ENCODE measurements around the gene PCSK1. TPM values are rescaled to one million over a fixed set of nuclear protein-coding genes. Genes with fewer than 3 reads are reported as not detected.

Gene PCSK1
- total and polyA plus RNA-seq, 2 donors (not counting 3 experiments of a cell fraction or from before 2014, with no cell fraction given) = 0.95 to 8.7 TPM

- BruUV-seq (replicated peaks) = no TSS peak
- no peaks in the 10 kb centered on the region for H3K36me3 ChIP-seq (ENCODE audit: control insufficient read depth in 2 of 2, extremely low read depth in 1 of 2, insufficient read depth in 2 of 2, low read length in 2 of 2)
- H3K79me2 ChIP-seq (ENCODE audit: control insufficient read depth, insufficient read depth, low read length) = no peaks in the 10 kb centered on the region
- H3K27ac ChIP-seq (ENCODE audit: insufficient read depth, low read depth, low read length) = no peak overlapping the region
- DNase-seq (ENCODE audit: low read depth, low spot score) (peak; percentile 75), FAIRE-seq (peak; percentile 78)
- dilution Hi-C loops (cut with MboI; ENCODE audit: extremely low pct_ligation_motif_present, low sequenced_read_pairs) (no loop called here), intact Hi-C loops (cut with micrococcal nuclease) (loop anchor here (1.0 to 2.0 kb wide), 4 partner anchors 25 to 167 kb away; no protein-coding TSS in a partner anchor)
- H3K9me1 ChIP-seq (replicated peaks; ENCODE audit: control insufficient read depth, extremely low read depth, insufficient read depth, low read length) = no peaks in the 10 kb centered on the region
- ChIA-PET POLR2A (interaction anchor here (0.7 kb wide), 1 partner anchor 50 kb away, joined by 3 read pairs; no protein-coding TSS in a partner anchor), CTCF (interaction anchor here (0.6 to 2.5 kb wide), 22 partner anchors 8 to 541 kb away, joined by 3 to 20 read pairs (median 4); no protein-coding TSS in a partner anchor)
- H4K20me1 ChIP-seq (replicated peaks; ENCODE audit: control insufficient read depth, extremely low read depth, insufficient read depth, low read length) = no peaks in the 10 kb centered on the region
- no peak overlapping the region for H3K4me3 ChIP-seq (replicated peaks in 1 of 3; ENCODE audit: insufficient read depth in 1 of 3, low read depth in 1 of 3, low read length in 3 of 3)
- peak overlapping the region; percentile 29 for H3K4me2 ChIP-seq (ENCODE audit: insufficient read depth, low read length)
- no peak for TF ChIP-seq EZH2 (IDR thresholded peaks at IDR 0.05; ENCODE audit: borderline replicate concordance, low read depth, low read length, severe bottlenecking)
- no peak for TF ChIP-seq MYC (IDR thresholded peaks at IDR 0.05; ENCODE audit: low read depth, low read length)
- TF ChIP-seq CTCF (IDR thresholded peaks at IDR 0.05; ENCODE audit: extremely low read depth in 1 of 2, insufficient read depth in 1 of 2, low read depth in 1 of 2, low read length in 2 of 2) = peak in 1 of 2 donors; percentile 10
- no peak for TF ChIP-seq GATA2 (IDR thresholded peaks at IDR 0.05; ENCODE audit: insufficient read depth, insufficient read length, low read depth, low read length)
- no peak for TF ChIP-seq FOS (IDR thresholded peaks at IDR 0.05; ENCODE audit: borderline replicate concordance, insufficient read depth, low read length)
- no peak for TF ChIP-seq MAX (IDR thresholded peaks at IDR 0.05; ENCODE audit: insufficient read depth, insufficient read length)
- TF ChIP-seq POLR2A (IDR thresholded peaks at IDR 0.05; ENCODE audit: low read depth, low read length) = no peak
- TF ChIP-seq POLR2AphosphoS5 (IDR thresholded peaks at IDR 0.05; ENCODE audit: insufficient read depth, low read depth, low read length) = peak; percentile 30
- H2AFZ ChIP-seq (ENCODE audit: low read depth, low read length) = no peak overlapping the region
- no peak overlapping the region for H3K9ac ChIP-seq (replicated peaks; ENCODE audit: extremely low read depth, insufficient read depth, low read length)
- peaks cover 22% of the 10 kb centered on the region for H3K4me1 ChIP-seq (ENCODE audit: control insufficient read depth, extremely low read depth, insufficient read depth, low read length)
- H3K9me3 ChIP-seq (replicated peaks; ENCODE audit: control insufficient read depth, insufficient read depth, low read length) = no peaks in the 10 kb centered on the region
- peaks cover 27 to 34% of the 10 kb centered on the region in 2 experiments for H3K27me3 ChIP-seq (ENCODE audit: control insufficient read depth in 2 of 2, insufficient read depth in 2 of 2, low read length in 2 of 2)
Observed at GRCh38 chr5:96434201-96434645, 1.2 kb upstream of the PCSK1 start.
